Measurements from ENCODE around the gene TASP1. TPM values are rescaled to one million over a fixed set of nuclear protein-coding genes. Genes with fewer than 3 reads are reported as not detected.
A peak's percentile ranks its signal among the peaks of the same experiment; 100 is the strongest.

The TASP1 gene
- total RNA-seq, 6 experiments from 2014 or later, result 5.2 to 6.4 (median 6.0) TPM

DNA sequence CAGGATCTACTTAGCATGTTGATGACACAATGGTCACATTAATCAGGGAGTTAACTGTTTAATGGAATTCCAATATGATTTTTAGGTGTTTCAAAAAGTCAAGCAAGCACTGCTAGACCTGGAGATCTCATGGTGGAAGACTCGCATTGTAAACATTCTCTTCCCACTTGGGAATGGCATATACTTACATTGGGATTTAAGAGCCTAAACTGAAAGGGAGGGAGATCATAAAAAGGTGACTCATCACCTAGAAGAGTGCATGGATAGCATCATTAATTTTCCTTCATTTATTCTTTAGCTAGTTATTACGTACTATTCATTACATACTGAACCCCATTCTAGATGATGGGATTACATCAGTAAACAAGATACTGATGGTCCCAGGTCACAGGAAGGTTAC, 185.4 kb downstream of the TASP1 start:
- H3K4me3 Mint-ChIP-seq, result no peak overlapping the region
- H3K4me1 Mint-ChIP-seq (ENCODE audit: low read depth), result peaks cover 47% of the 10 kb centered on the region
- peaks cover 12% of the 10 kb centered on the region for H3K36me3 Mint-ChIP-seq (ENCODE audit: low read depth)
- TF ChIP-seq, protein P1, sequence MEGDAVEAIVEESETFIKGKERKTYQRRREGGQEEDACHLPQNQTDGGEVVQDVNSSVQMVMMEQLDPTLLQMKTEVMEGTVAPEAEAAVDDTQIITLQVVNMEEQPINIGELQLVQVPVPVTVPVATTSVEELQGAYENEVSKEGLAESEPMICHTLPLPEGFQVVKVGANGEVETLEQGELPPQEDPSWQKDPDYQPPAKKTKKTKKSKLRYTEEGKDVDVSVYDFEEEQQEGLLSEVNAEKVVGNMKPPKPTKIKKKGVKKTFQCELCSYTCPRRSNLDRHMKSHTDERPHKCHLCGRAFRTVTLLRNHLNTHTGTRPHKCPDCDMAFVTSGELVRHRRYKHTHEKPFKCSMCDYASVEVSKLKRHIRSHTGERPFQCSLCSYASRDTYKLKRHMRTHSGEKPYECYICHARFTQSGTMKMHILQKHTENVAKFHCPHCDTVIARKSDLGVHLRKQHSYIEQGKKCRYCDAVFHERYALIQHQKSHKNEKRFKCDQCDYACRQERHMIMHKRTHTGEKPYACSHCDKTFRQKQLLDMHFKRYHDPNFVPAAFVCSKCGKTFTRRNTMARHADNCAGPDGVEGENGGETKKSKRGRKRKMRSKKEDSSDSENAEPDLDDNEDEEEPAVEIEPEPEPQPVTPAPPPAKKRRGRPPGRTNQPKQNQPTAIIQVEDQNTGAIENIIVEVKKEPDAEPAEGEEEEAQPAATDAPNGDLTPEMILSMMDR (IDR thresholded peaks at IDR 0.05), result no peak
- no peaks in the 10 kb centered on the region for H3K9me3 Mint-ChIP-seq
- no peak overlapping the region for H3K27ac Mint-ChIP-seq
- no peaks in the 10 kb centered on the region for H3K27me3 Mint-ChIP-seq (ENCODE audit: insufficient read depth)
- DNase-seq, result no peak

DNA sequence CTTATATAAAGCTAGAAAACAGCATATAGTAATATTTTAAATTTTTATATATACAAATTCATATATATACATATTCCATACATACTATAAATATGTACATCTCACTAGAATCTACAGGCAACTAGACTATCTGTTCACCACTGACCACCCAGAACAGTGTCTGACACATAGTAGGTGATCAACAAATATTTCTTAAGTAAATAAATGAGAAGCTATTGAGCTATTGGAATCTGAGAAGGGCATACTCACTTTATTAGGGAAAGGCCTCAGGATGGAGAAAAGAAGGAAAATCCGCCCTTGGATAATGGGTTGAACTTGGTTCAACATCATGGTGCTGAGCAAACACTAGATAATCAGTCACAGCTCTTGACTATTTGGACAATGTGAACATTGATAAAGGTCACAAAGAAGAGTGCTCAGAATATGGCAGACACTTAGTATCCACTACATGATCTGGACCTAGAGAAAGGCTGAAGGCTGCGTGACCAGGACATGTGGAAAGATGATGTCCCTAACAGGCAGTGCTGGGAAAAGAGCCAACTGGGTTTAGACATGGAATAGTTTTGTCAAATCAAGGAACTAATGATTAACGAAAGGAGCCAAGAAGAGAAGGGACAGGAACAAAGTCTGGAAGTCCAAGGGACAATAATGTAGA, 186.1 kb downstream of the TASP1 start:
- no peak for DNase-seq
- Mint-ChIP-seq H3K36me3 (ENCODE audit: low read depth) (peaks cover 12% of the 10 kb centered on the region), H3K4me3 (no peak overlapping the region), H3K4me1 (ENCODE audit: low read depth) (peaks cover 47% of the 10 kb centered on the region), H3K9me3 (no peaks in the 10 kb centered on the region), H3K27ac (no peak overlapping the region), H3K27me3 (ENCODE audit: insufficient read depth) (no peaks in the 10 kb centered on the region)
- TF ChIP-seq, protein P1 (IDR thresholded peaks at IDR 0.05), result no peak

DNA sequence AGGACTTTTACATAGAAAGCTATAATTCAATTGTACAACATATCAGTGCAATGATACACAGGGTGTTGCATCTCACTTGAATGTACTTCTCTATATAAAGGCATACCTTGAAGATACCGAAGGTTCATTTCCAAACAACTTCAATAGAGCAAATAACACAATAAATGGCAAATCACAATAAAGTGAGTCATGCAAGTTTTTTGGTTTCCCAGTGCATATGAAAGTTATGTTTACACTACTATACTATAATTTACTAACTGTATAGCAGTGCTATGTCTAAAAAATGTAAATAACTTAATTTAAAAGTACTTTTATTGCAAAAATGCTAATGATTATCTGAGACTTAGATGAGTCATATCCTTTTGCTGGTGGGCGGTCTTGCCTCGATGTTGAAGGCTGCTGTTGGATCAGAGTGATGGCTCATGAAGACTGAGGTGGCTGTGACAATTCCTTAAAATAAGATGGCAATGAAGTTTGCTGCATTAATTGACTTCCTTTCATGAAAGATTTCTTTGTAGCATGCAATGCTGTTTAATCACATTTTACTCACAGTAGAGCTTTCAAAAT, 188.8 kb downstream of the TASP1 start:
- Mint-ChIP-seq H3K4me1 (ENCODE audit: low read depth) (peaks cover 36% of the 10 kb centered on the region), H3K9me3 (no peaks in the 10 kb centered on the region), H3K27me3 (ENCODE audit: insufficient read depth) (no peaks in the 10 kb centered on the region), H3K36me3 (ENCODE audit: low read depth) (peaks cover 12% of the 10 kb centered on the region), H3K27ac (peak overlapping the region; percentile 56), H3K4me3 (peak overlapping the region; percentile 20; the same call in 1 of the 2 replicates)
- TF ChIP-seq, protein P1 (IDR thresholded peaks at IDR 0.05), result no peak
- no peak for DNase-seq

DNA sequence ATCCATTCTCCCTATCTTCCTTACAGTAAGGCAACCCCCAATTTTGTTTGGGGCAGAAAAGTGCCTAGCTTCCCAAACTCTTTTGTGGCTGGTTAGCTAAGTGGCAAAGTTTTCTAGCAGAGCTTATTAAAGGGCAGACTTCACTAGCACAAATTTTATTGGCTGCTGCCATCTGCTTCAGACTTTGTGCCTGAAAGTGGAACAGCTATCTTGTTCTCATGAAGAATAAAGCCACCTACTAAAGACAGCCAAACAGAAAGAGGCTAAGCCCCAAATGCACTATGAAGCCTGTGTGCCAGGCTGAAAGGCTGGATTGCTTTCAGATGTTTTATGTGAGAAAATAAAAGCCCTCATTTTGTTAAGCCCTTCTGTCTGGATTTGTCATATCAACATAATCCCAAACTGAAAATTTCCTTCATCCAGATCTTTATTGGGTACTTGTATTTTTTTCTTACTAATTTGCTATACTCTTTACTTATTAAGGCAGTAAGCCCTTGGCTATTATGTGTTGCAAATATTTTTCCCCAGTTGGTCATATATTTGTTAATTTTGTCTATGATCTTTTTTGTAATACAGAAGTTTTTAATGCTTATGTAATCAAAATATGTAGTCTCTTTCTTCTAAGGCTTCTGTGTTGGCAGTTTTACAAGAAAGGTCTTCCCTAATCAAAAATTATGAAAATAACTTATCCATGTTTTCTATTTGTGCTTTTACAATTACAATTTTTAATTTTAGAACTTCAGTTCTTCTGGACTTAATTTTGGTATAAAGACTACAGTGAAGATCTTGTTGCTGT, 191.1 kb downstream of the TASP1 start:
- no peak for DNase-seq
- Mint-ChIP-seq H3K9me3 (no peaks in the 10 kb centered on the region), H3K4me3 (no peak overlapping the region), H3K4me1 (ENCODE audit: low read depth) (peaks cover 30% of the 10 kb centered on the region), H3K27ac (no peak overlapping the region), H3K27me3 (ENCODE audit: insufficient read depth) (no peaks in the 10 kb centered on the region), H3K36me3 (ENCODE audit: low read depth) (peaks cover under 1% of the 10 kb centered on the region; the same call in 1 of the 2 replicates)
- TF ChIP-seq, protein P1 (IDR thresholded peaks at IDR 0.05), result no peak

DNA sequence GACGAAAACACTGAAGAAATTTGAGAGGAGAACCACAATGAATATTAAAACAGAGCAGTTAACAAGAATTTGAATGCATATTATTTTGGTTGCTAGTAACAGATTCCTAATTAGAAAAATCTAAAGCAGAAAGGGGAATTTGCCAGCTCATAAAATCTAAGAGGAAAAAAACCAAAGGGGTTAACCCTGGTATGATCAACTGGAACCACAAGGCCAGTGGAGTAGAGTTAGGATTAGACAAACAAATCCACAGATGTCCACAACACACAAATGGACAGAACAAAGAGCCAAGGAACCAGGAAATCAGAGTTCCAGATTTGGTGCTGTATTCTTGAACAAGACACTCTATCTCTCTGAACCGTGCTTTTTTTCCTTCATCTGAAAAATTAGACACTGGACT, 195.0 kb downstream of the TASP1 start:
- H3K4me1 Mint-ChIP-seq (ENCODE audit: low read depth), result peaks cover 14% of the 10 kb centered on the region
- TF ChIP-seq, protein P1 (IDR thresholded peaks at IDR 0.05), result no peak
- H3K9me3 Mint-ChIP-seq, result no peaks in the 10 kb centered on the region
- DNase-seq, result no peak
- H3K27me3 Mint-ChIP-seq (ENCODE audit: insufficient read depth), result peaks cover 1% of the 10 kb centered on the region
- H3K36me3 Mint-ChIP-seq (ENCODE audit: low read depth), result peaks cover 11% of the 10 kb centered on the region; the same call in 1 of the 2 replicates
- H3K4me3 Mint-ChIP-seq, result no peak overlapping the region
- H3K27ac Mint-ChIP-seq, result no peak overlapping the region
